Mucosa of descending colon (tissue), 3 donors: ENCODE measurements around the gene FNDC10. TPM values are rescaled to one million over a fixed set of nuclear protein-coding genes. Genes with fewer than 3 reads are reported as not detected.

Experiments
- ATAC-seq: fragments of 200-7000 bp; cut with Tn5 transposase; one replicate; pipeline ENCODE4 v1.9.1; 2020; ENCODE audit warnings: mild to moderate bottlenecking, moderate library complexity
- DNase-seq, 3 donors: peaks; one replicate each; pipeline ENCODE4 v3.0.0-alpha.2; 2020
- H3K36me3 ChIP-seq: fragments of 200-600 bp; one replicate; pipeline ENCODE4 v1.8.0; 2021; ENCODE audit warnings: low read depth, mild to moderate bottlenecking
- H3K4me1 ChIP-seq: fragments of 200-600 bp; one replicate; pipeline ENCODE4 v1.8.0; 2021; ENCODE audit warnings: low read depth, mild to moderate bottlenecking
- H3K4me3 ChIP-seq: fragments of 200-600 bp; one replicate; pipeline ENCODE4 v1.8.0; 2021; ENCODE audit warnings: mild to moderate bottlenecking
- H3K9me3 ChIP-seq: fragments of 200-600 bp; one replicate; pipeline ENCODE4 v1.8.0; 2021; ENCODE audit warnings: mild to moderate bottlenecking
- intact Hi-C, 2 donors: fragments of 100-400 bp; cut with DNase I in 1 of 2; cut with micrococcal nuclease in 1 of 2; formaldehyde crosslinking; loops; one replicate each; pipeline versions ENCODE4 v1.11.0 to v1.11.1; 2022; cut with DNase I, micrococcal nuclease
- total RNA-seq, 3 donors: library from RNA; stranded (reverse); fragmentation: NEBNext Ultra II Directional in 2 of 3; extraction: Animal tissue kit (Norgen Biotek cat#: 25700) in 2 of 3; gene quantifications; one replicate each; pipeline versions ENCODE4 v1.2.1 to v1.2.4, GENCODE V29; 2021 to 2023
- TF ChIP-seq, protein P1 (sequence below): fragments of 200-600 bp; IDR thresholded peaks from one replicate; pipeline ENCODE4 v1.8.0; 2022; ENCODE audit warnings: antibody characterized with exemption, mild to moderate bottlenecking
- donor health status: DM: no; HTN: no; CAD: no; lungs with moderate emphysema.
- donor health status: DM: no; HTN: no; CAD: no.
- donor health status: DM: no; HTN: yes; CAD: no.

FNDC10 gene
- total RNA-seq, 3 donors from 2014 or later = 1.2 to 3.2 (median 3.1) TPM

DNA sequence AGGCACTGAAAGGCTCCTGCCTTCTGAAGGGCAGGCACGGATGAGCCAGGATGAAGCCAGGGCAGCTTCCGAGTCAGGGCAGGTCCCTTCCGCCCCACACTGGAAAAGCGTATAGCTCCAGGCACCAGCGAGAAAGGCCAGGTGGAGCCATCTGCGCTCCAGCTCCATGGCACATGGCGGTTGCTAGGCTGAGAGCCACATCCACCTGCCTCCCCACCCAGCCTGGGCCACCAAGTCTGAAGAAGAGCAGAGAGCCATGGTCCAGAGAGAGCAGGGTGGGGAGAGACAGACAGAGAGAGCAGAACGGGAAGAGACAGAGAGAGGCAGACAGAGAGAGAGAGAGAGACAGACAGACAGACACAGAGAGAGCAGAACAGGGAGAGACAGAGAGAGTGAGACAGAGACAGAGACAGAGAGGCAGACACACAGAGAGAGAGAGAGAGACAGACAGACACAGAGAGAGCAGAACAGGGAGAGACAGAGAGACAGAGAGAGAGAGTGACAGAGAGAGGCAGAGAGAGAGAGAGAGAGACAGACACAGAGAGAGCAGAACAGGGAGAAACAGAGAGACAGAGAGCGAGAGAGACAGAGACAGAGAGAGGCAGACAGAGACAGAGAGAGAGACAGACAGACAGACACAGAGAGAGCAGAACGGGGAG, 5.2 kb downstream of the FNDC10 start:
- H3K4me3 ChIP-seq = no peak overlapping the region
- H3K36me3 ChIP-seq = no peaks in the 10 kb centered on the region
- TF ChIP-seq, protein P1, sequence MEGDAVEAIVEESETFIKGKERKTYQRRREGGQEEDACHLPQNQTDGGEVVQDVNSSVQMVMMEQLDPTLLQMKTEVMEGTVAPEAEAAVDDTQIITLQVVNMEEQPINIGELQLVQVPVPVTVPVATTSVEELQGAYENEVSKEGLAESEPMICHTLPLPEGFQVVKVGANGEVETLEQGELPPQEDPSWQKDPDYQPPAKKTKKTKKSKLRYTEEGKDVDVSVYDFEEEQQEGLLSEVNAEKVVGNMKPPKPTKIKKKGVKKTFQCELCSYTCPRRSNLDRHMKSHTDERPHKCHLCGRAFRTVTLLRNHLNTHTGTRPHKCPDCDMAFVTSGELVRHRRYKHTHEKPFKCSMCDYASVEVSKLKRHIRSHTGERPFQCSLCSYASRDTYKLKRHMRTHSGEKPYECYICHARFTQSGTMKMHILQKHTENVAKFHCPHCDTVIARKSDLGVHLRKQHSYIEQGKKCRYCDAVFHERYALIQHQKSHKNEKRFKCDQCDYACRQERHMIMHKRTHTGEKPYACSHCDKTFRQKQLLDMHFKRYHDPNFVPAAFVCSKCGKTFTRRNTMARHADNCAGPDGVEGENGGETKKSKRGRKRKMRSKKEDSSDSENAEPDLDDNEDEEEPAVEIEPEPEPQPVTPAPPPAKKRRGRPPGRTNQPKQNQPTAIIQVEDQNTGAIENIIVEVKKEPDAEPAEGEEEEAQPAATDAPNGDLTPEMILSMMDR = no peak
- peak; percentile 34 for ATAC-seq
- H3K9me3 ChIP-seq = no peaks in the 10 kb centered on the region
- no peak for DNase-seq
- intact Hi-C loops = no loop called here
- peaks cover 5% of the 10 kb centered on the region for H3K4me1 ChIP-seq

DNA sequence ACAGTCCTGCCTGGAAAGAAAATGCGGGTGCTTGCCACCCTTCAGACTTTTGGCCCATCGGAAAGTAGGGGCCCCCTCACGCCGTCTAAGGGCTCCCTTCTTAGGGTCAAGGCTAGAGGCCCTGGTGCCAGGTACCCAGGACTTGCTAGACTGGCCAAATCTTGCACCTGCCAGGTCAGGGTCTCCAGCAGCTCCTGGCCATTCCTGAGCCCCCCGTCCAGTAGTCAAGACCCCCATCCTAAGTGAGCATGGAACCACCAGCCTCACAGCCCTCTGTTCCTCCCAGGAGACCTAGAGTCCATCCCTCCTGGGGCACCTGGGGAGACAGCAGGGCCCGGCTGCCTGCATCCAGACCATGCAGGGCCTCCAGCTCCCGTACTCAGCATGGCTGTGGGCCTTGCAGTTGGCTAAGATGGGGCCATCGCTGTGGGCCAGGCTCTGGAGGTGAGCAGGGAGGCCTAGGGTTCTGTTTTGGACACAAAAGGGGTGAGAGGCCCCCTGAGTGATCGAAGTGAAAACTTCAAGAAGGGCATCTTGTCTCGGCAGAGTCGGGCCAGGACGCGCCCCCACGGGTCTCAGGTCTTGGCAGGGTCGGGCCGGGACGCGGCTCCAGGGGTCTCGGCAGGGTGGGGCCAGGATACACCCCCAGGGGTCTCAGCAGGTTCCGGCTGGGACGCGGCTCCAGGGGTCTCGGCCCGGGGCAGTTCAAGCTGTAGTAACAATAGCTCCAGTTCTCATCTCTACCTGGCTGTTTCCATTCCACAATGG, 5.9 kb downstream of the FNDC10 start:
- Histone ChIP-seq H3K4me3 (no peak overlapping the region), H3K36me3 (no peaks in the 10 kb centered on the region), H3K4me1 (peaks cover under 1% of the 10 kb centered on the region), H3K9me3 (no peaks in the 10 kb centered on the region)
- intact Hi-C loops = no loop called here
- no peak for DNase-seq
- no peak for ATAC-seq
- TF ChIP-seq, protein P1 = no peak

DNA sequence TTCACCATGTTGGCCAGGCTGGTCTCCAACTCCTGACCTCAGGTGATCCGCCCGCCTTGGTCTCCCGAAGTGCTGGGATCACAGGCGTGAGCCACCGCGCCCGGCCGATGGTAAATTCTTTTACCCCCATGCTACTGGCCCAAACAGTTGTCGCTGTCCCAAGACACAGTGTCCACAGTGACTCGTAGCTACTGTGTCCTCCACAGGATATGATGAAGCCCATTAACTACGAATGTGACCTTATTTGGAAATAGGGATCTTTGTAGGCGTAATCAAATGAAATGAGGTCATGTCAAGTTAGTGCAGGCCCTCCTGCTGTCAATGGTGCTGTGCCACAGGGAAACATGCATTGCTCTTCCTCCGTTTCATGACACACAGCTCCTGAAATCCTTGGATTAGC, 8.5 kb downstream of the FNDC10 start:
- no peak overlapping the region for H3K4me3 ChIP-seq
- intact Hi-C loops = no loop called here
- no peaks in the 10 kb centered on the region for H3K36me3 ChIP-seq
- TF ChIP-seq, protein P1 = no peak
- H3K4me1 ChIP-seq = no peaks in the 10 kb centered on the region
- ATAC-seq (no peak), DNase-seq (no peak)
- no peaks in the 10 kb centered on the region for H3K9me3 ChIP-seq

DNA sequence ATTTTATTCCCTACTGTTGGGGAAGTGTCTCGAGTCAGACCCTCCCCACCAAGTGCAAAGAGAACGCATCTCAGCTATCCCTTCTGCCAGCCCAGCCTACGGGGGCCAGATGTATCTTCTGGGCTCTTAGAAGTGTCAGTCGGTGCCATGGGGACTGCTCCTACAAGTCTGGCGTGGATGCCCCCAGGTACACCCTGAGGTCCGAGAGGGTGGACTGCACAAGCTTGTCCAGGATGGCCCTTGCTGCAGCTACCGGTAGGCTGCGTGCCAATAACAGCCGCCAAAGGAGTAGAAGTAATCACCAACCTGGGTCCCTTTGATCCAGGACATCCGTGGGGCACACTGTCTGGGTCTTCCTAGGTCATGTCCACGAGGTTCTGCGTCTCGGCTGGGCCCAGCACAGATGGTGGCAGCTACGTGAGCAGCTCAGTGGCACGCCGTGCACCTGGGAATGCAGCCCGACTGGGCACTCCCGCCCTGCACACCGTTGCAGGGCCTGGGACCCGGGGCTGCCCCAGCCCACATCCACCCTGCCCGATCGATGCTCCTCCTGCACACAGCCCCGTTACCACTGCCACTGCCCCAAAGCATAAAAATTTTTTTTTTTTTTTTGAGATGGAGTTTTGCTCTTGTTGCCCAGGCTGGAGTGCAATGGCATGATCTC, 16.5 kb downstream of the FNDC10 start:
- intact Hi-C loops = no loop called here
- no peak for ATAC-seq

DNA sequence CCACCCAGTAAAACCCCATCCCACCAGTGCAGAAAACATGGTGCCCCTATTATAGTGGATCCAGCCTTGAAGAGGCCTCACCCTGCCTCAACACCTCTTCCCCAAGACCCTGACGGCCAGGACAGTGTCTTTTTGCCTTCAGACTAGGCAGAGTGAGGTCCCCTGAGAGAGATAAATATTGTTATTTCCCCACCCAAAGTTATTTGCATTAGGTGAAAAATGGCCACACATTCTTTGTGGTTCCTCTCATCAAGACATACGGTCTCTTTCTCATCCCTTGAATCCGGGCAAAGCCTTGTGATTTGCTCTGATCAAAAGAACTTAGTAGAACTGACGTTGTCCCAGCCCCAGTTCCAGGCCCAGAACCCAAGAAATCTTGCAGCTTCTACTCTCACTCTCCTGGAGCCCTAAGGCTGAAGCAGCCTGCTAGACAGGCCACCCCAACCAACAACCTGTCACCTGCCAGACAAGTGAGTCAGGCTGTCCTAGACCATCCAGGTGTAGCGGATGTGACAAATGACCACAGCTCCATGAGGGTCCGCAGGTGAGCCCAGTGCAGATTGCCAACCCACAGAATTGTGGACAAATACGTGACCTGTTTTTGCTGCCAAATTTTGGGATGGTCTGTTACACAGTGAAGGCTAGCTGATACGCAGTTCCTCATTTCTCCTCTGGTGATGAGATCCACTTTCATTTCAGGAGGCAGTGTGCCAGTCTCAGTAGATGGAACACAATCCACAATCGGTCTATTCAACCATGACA, 17.2 kb downstream of the FNDC10 start:
- TF ChIP-seq, protein P1 = no peak
- no peak for ATAC-seq
- H3K9me3 ChIP-seq = no peaks in the 10 kb centered on the region
- DNase-seq = no peak
- H3K4me3 ChIP-seq = no peak overlapping the region
- intact Hi-C loops = no loop called here
- no peaks in the 10 kb centered on the region for H3K36me3 ChIP-seq
- peaks cover under 1% of the 10 kb centered on the region for H3K4me1 ChIP-seq

More for the DNA sequence above, 16.5 kb downstream of the FNDC10 start:
- no peaks in the 10 kb centered on the region for H3K36me3 ChIP-seq
- no peak overlapping the region for H3K4me3 ChIP-seq
- DNase-seq = no peak
- no peaks in the 10 kb centered on the region for H3K4me1 ChIP-seq
- TF ChIP-seq, protein P1 = no peak
- H3K9me3 ChIP-seq = no peaks in the 10 kb centered on the region
